Stimulated activated CD8-positive, alpha-beta memory T cell treated with anti-CD3 and anti-CD28 coated beads, Interleukin-12 subunit alpha, Interleukin-12 subunit beta, amount 100 ng/mL, for 24 hours (primary cell): ENCODE measurements around the gene PFKM.

Experiments
- DNase-seq: peaks from one replicate; pipeline ENCODE4 v3.0.0-alpha.2; 2020; ENCODE audit errors: extremely low read depth

Gene PFKM

GRCh38 chr12:48157018-48157888, 38.1 kb downstream of the PFKM start, which contains the start of gene ASB8:
TSS of gene ASB8 (minus strand) at chr12:48157515. CDS start at chr12:48153496, 4,019 bp downstream.
- DNase-seq: peak; percentile 98

GRCh38 chr12:48157889-48158370, 38.8 kb downstream of the PFKM start:
- no peak for DNase-seq

GRCh38 chr12:48160046-48160445, 40.9 kb downstream of the PFKM start:
- DNase-seq: no peak

- DNase-seq: no peak
Observed at GRCh38 chr12:48160807-48161206, 41.6 kb downstream of the PFKM start.

GRCh38 chr12:48163150-48163747, 44.1 kb downstream of the PFKM start:
- DNase-seq: no peak

GRCh38 chr12:48164451-48164850, 45.3 kb downstream of the PFKM start:
- DNase-seq: no peak

GRCh38 chr12:48165089-48165981, 46.2 kb downstream of the PFKM start:
- DNase-seq: no peak

GRCh38 chr12:48169011-48169410, 49.8 kb downstream of the PFKM start:
- no peak for DNase-seq

- no peak for DNase-seq
Observed at GRCh38 chr12:48175613-48176416, 56.7 kb downstream of the PFKM start.

- no peak for DNase-seq
Observed at GRCh38 chr12:48176417-48176751, 57.2 kb downstream of the PFKM start.

- no peak for DNase-seq
Observed at GRCh38 chr12:48177982-48178381, 58.8 kb downstream of the PFKM start.

- DNase-seq: no peak
Observed at GRCh38 chr12:48179466-48179865, 60.3 kb downstream of the PFKM start.

- DNase-seq: no peak
Observed at GRCh38 chr12:48180424-48180823, 61.3 kb downstream of the PFKM start.

- DNase-seq: no peak
Observed at GRCh38 chr12:48180857-48181495, 61.8 kb downstream of the PFKM start.

GRCh38 chr12:48182631-48183030, 63.5 kb downstream of the PFKM start:
- no peak for DNase-seq

- no peak for DNase-seq
Observed at GRCh38 chr12:48183091-48183875, 64.1 kb downstream of the PFKM start, which contains the start of gene CCDC184. TSS of gene CCDC184 (plus strand) at chr12:48183644. CDS start at chr12:48184123, 479 bp downstream.

GRCh38 chr12:48183876-48184548, 64.8 kb downstream of the PFKM start:
- DNase-seq: no peak

GRCh38 chr12:48184549-48184922, 65.4 kb downstream of the PFKM start:
- DNase-seq: no peak

GRCh38 chr12:48185181-48185919, 66.2 kb downstream of the PFKM start:
- no peak for DNase-seq
